RWPE2 (cell line): ENCODE measurements around the gene ZNF689.
"Not testable (repeated sequence)": the region's sequence is repeated elsewhere in the genome, so short reads cannot be mapped to it uniquely, and the experiment has no call there.

Experiments
- ATAC-seq: fragments of 200-7000 bp; cut with Tn5 transposase; 3 replicates; pipeline ENCODE4 v1.9.1; 2021; ENCODE audit warnings: low read depth
- DNase-seq: peaks from one replicate; pipeline ENCODE4 v3.0.0-alpha.2; 2020; ENCODE audit warnings: low spot score
- H3K27ac ChIP-seq: fragments of 450-650 bp; 2 replicates; pipeline ENCODE4 v1.5.1; 2017; ENCODE audit warnings: mild to moderate bottlenecking; ENCODE audit not compliant: poor library complexity, severe bottlenecking
- H3K27me3 ChIP-seq: fragments of 250-450 bp; sonication (Bioruptor Pico); 2 replicates; pipeline ENCODE4 v1.5.1; 2021; ENCODE audit warnings: mild to moderate bottlenecking, moderate library complexity; ENCODE audit not compliant: insufficient read depth, poor library complexity, severe bottlenecking
- H3K36me3 ChIP-seq: fragments of 250-450 bp; sonication (Bioruptor Pico); 2 replicates; pipeline ENCODE4 v1.5.1; 2020; ENCODE audit warnings: low read depth, mild to moderate bottlenecking, moderate library complexity
- H3K4me1 ChIP-seq: fragments of 250-450 bp; sonication (Bioruptor Pico); 2 replicates; pipeline ENCODE4 v1.5.1; 2021; ENCODE audit warnings: mild to moderate bottlenecking, moderate library complexity; ENCODE audit not compliant: insufficient read depth, poor library complexity, severe bottlenecking
- H3K4me3 ChIP-seq: fragments of 250-450 bp; sonication (Bioruptor Pico); 2 replicates; pipeline ENCODE4 v1.5.1; 2021; ENCODE audit warnings: mild to moderate bottlenecking, moderate library complexity; ENCODE audit not compliant: severe bottlenecking
- H3K9me3 ChIP-seq: fragments of 250-450 bp; sonication (Bioruptor Pico); 2 replicates; pipeline ENCODE4 v1.5.1; 2021; ENCODE audit warnings: mild to moderate bottlenecking, moderate library complexity; ENCODE audit not compliant: severe bottlenecking
- CTCF ChIP-seq: fragments of 450-650 bp; IDR thresholded peaks from one replicate; pipeline ENCODE4 v1.5.1; 2017; ENCODE audit warnings: mild to moderate bottlenecking, moderate library complexity; ENCODE audit not compliant: poor library complexity, severe bottlenecking

ZNF689 gene

GRCh38 chr16:30600929-30601328 is 9.3 kb downstream of the ZNF689 start:
- Histone ChIP-seq H3K4me1 (no peaks in the 10 kb centered on the region), H3K4me3 (no peak overlapping the region), H3K27ac (no peak overlapping the region), H3K27me3 (no peaks in the 10 kb centered on the region), H3K36me3 (peaks cover 28% of the 10 kb centered on the region), H3K9me3 (no peaks in the 10 kb centered on the region)
- no peak for ATAC-seq
- DNase-seq, result no peak
- TF ChIP-seq CTCF, result no peak

GRCh38 chr16:30600215-30600614 is 10.0 kb downstream of the ZNF689 start:
- ATAC-seq (no peak), DNase-seq (no peak)
- no peak for TF ChIP-seq CTCF
- Histone ChIP-seq H3K9me3 (no peaks in the 10 kb centered on the region), H3K27ac (no peak overlapping the region), H3K36me3 (peaks cover 23% of the 10 kb centered on the region), H3K4me1 (no peaks in the 10 kb centered on the region), H3K27me3 (no peaks in the 10 kb centered on the region), H3K4me3 (no peak overlapping the region)

GRCh38 chr16:30592871-30593270 is 17.3 kb downstream of the ZNF689 start:
- Histone ChIP-seq H3K9me3 (no peaks in the 10 kb centered on the region), H3K27me3 (no peaks in the 10 kb centered on the region), H3K4me1 (no peaks in the 10 kb centered on the region), H3K27ac (no peak overlapping the region), H3K36me3 (peaks cover 3% of the 10 kb centered on the region; the same call in 1 of the 2 replicates), H3K4me3 (no peak overlapping the region)
- no peak for TF ChIP-seq CTCF
- ATAC-seq, result no peak
- no peak for DNase-seq

GRCh38 chr16:30590869-30591268 is 19.3 kb downstream of the ZNF689 start:
- DNase-seq, H3K27ac ChIP-seq, H3K4me3 ChIP-seq, H3K4me1 ChIP-seq, H3K9me3 ChIP-seq, H3K27me3 ChIP-seq, ATAC-seq: not testable (repeated sequence)
- H3K36me3 ChIP-seq, result peaks cover 15% of the 10 kb centered on the region

DNA sequence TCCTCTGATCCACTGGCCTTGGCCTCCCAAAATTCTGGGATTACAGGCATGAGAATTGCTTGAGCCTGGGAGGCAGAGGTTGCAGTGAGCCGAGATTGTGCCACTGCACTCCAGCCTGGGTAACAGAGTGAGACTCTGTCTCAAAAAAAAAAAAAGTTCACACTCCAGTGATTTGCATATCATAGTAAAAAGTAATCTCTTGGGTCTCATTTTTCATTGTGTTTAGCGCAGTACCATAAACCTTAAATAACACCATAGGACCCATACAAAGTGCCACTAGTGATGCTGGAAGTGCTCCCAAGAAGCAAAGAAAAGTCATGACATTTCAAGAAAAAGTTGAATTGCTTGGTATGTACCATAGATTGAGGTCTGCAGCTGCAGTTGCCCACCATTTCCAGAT is 20.6 kb downstream of the ZNF689 start:
- not testable (repeated sequence) for H3K4me3 ChIP-seq, H3K27me3 ChIP-seq, H3K9me3 ChIP-seq, H3K27ac ChIP-seq, ATAC-seq, DNase-seq, H3K4me1 ChIP-seq
- peaks cover 15% of the 10 kb centered on the region for H3K36me3 ChIP-seq

- no peak for DNase-seq
- Histone ChIP-seq H3K9me3 (no peaks in the 10 kb centered on the region), H3K36me3 (peaks cover 24% of the 10 kb centered on the region), H3K27me3 (no peaks in the 10 kb centered on the region), H3K4me3 (no peak overlapping the region), H3K4me1 (no peaks in the 10 kb centered on the region), H3K27ac (no peak overlapping the region)
- TF ChIP-seq CTCF, result no peak
- no peak for ATAC-seq
Measured at GRCh38 chr16:30588651-30589050, 21.5 kb downstream of the ZNF689 start.
